K562 (cell line): ENCODE measurements around the gene SDC1. TPM values are rescaled to one million over a fixed set of nuclear protein-coding genes. Genes with fewer than 3 reads are reported as not detected.

Experiments
- ESRRA ChIP-seq: fragments of 450-650 bp; IDR thresholded peaks from 2 replicates; pipeline ENCODE4 v1.6.1; 2014; ENCODE audit warnings: low read depth, mild to moderate bottlenecking, moderate library complexity, borderline replicate concordance
- FOSL1 ChIP-seq: fragments of 200-800 bp; sonication (Bioruptor generic); conservative IDR thresholded peaks from 2 replicates; pipeline ENCODE4 v1.6.1; 2016; ENCODE audit warnings: missing genetic modification characterization, missing compliant biosample characterization
- GATAD2B ChIP-seq: fragments of 450-650 bp; IDR thresholded peaks from 2 replicates; pipeline ENCODE4 v1.6.1; 2017; ENCODE audit warnings: mild to moderate bottlenecking, borderline replicate concordance
- JUN ChIP-seq, 2 experiments: sonication (generic) in 1 of 2; formaldehyde crosslinking in 1 of 2; IDR thresholded peaks; 2 replicates each; pipeline versions ENCODE4 v1.6.1 to v1.8.0; 2012 to 2022; ENCODE audit warnings: borderline replicate concordance in 2 of 2, mild to moderate bottlenecking in 2 of 2, improper control_type of control experiment in 1 of 2, low read depth in 1 of 2, low read length in 1 of 2, missing genetic modification reagents in 1 of 2
- MAFG ChIP-seq: fragments of 450-650 bp; conservative IDR thresholded peaks from 2 replicates; pipeline ENCODE4 v1.6.1; 2016; ENCODE audit warnings: missing genetic modification characterization, missing compliant biosample characterization
- SMARCC2 ChIP-seq: fragments of 450-650 bp; IDR thresholded peaks from 2 replicates; pipeline ENCODE4 v1.6.1; 2017; ENCODE audit warnings: antibody characterized with exemption, moderate library complexity, mild to moderate bottlenecking, low read depth
- SMARCE1 ChIP-seq: fragments of 450-650 bp; IDR thresholded peaks from 2 replicates; pipeline ENCODE4 v1.7.1; 2016; ENCODE audit warnings: mild to moderate bottlenecking
- SMC3 ChIP-seq: conservative IDR thresholded peaks from 2 replicates; pipeline ENCODE4 v1.6.1; 2011; ENCODE audit warnings: low read depth, low read length, improper control_type of control experiment; ENCODE audit not compliant: insufficient read depth
- SRSF3 ChIP-seq: fragments of 200-400 bp; formaldehyde crosslinking; IDR thresholded peaks from 2 replicates; pipeline ENCODE4 v1.6.1; 2016; ENCODE audit warnings: mild to moderate bottlenecking, low read length, moderate library complexity; ENCODE audit not compliant: insufficient read depth
- polyA plus RNA-seq, 8 experiments: library from polyadenylated mRNA; depleted of rRNA in 4 of 8; stranded (reverse) in 5 of 8; unstranded in 3 of 8; fragments of >200 nt; fragmentation: Nextera tagmentation in 2 of 8; fragmentation: Illumina TruSeq in 1 of 8; extraction: Ambion mirVana in 2 of 8; extraction: Trizol in 1 of 8; gene quantifications; 2 replicates each; pipeline versions ENCODE4 v1.2.1 to v1.2.3, GENCODE V29; 2011 to 2014; ENCODE audit warnings: inconsistent platforms in 1 of 8, missing spikeins in 1 of 8
- total RNA-seq, 7 experiments: library from RNA; depleted of rRNA in 6 of 7; stranded (reverse); fragments of >200 nt in 6 of 7; fragmentation: Illumina TruSeq in 2 of 7; extraction: Trizol in 2 of 7; gene quantifications; 2 replicates each; pipeline versions ENCODE4 v1.2.1 to v1.2.3, GENCODE V29; 2011 to 2021; ENCODE audit warnings: low replicate concordance in 1 of 7
- TF ChIP-seq, protein P1 (sequence below): fragments of 450-650 bp; IDR thresholded peaks from 2 replicates; pipeline ENCODE4 v1.6.1; 2016; ENCODE audit warnings: antibody characterized with exemption
- TF ChIP-seq, protein P2 (sequence below): IDR thresholded peaks from 2 replicates; pipeline ENCODE4 v1.6.1; 2011; ENCODE audit not compliant: insufficient read length; ENCODE audit errors: extremely low read depth
- TF ChIP-seq, protein P3 (sequence below), 3 experiments: IDR thresholded peaks in 2 of 3; conservative IDR thresholded peaks in 1 of 3; 2 replicates each; pipeline ENCODE4 v1.5.1; 2011 to 2012; ENCODE audit warnings: low read length in 3 of 3, mild to moderate bottlenecking in 3 of 3, control low read depth in 2 of 3, improper control_type of control experiment in 1 of 3, inconsistent platforms in 1 of 3, low read depth in 1 of 3, mixed read lengths in 1 of 3, moderate library complexity in 1 of 3; ENCODE audit not compliant: insufficient read depth in 2 of 3
- TF ChIP-seq, protein P4 (sequence below): fragments of 450-650 bp; formaldehyde crosslinking; IDR thresholded peaks from 2 replicates; pipeline ENCODE4 v1.4.0; 2020; ENCODE audit warnings: mild to moderate bottlenecking, moderate library complexity

SDC1 gene
- total and polyA plus RNA-seq, 9 of the 15 experiments (the other 6 are each of a cell fraction or from before 2014, with no cell fraction given): 0.06 to 2.7 (median 0.49) TPM

DNA sequence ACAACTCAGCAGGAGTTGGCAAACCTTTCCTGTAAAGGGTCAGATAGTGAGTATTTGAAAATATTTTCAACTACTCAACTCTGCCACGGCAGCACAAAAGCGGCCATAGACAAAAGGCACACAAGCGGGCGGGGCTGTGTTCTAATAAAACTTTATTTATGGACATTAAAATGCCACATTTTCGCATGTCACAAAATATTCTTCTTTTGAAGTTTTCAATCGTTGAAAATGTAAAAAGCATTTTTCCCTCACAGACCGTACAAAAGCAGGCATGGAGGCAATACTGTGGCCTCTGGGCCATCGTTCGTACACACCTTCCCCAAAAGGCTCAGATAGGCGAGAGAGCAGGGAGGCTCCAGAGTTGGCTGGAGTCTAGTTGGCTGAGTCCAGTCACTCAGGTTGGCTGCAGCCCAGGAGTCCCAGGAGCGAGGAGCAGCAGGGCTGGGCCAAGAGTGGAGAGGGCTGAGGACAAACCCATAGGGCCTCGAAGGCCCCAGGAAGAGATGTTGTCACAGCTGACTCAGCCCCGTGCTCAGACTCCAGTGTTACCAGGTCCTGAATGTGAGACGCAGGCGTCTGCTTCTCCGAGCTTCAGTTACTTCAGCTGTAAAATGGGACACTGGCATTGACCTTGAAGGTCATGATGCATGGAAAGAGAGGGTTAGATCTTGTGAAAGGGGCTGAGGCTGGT, 42.5 kb downstream of the SDC1 start (continued):
- TF ChIP-seq, protein P1, sequence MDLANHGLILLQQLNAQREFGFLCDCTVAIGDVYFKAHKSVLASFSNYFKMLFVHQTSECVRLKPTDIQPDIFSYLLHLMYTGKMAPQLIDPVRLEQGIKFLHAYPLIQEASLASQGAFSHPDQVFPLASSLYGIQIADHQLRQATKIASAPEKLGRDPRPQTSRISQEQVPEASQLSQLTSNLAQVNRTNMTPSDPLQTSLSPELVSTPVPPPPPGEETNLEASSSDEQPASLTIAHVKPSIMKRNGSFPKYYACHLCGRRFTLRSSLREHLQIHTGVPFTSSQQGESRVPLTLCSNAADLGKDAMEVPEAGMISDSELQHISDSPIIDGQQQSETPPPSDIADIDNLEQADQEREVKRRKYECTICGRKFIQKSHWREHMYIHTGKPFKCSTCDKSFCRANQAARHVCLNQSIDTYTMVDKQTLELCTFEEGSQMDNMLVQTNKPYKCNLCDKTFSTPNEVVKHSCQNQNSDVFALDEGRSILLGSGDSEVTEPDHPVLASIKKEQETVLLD: no peak
- no peak for TF ChIP-seq GATAD2B
- TF ChIP-seq FOSL1 (tag): peak; percentile 93
- TF ChIP-seq, protein P2, sequence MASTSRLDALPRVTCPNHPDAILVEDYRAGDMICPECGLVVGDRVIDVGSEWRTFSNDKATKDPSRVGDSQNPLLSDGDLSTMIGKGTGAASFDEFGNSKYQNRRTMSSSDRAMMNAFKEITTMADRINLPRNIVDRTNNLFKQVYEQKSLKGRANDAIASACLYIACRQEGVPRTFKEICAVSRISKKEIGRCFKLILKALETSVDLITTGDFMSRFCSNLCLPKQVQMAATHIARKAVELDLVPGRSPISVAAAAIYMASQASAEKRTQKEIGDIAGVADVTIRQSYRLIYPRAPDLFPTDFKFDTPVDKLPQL: no peak
- TF ChIP-seq, protein P3, sequence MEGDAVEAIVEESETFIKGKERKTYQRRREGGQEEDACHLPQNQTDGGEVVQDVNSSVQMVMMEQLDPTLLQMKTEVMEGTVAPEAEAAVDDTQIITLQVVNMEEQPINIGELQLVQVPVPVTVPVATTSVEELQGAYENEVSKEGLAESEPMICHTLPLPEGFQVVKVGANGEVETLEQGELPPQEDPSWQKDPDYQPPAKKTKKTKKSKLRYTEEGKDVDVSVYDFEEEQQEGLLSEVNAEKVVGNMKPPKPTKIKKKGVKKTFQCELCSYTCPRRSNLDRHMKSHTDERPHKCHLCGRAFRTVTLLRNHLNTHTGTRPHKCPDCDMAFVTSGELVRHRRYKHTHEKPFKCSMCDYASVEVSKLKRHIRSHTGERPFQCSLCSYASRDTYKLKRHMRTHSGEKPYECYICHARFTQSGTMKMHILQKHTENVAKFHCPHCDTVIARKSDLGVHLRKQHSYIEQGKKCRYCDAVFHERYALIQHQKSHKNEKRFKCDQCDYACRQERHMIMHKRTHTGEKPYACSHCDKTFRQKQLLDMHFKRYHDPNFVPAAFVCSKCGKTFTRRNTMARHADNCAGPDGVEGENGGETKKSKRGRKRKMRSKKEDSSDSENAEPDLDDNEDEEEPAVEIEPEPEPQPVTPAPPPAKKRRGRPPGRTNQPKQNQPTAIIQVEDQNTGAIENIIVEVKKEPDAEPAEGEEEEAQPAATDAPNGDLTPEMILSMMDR (IDR thresholded peaks at IDR 0.05 in 2 of 3, conservative IDR thresholded peaks at IDR 0.05 in 1 of 3; ENCODE audit: insufficient read depth in 2 of 3, low read depth in 1 of 3, low read length in 3 of 3): no peak
- peak; percentile 69 for TF ChIP-seq MAFG (tag)
- TF ChIP-seq SRSF3: no peak
- 0 out of 2 replicates have a peak, but pooled peaks have one; percentile 21 for TF ChIP-seq SMARCE1
- TF ChIP-seq ESRRA: peak; percentile 94
- TF ChIP-seq SMARCC2: 0 out of 2 replicates have a peak, but pooled peaks have one; percentile 29
- TF ChIP-seq, protein P4, sequence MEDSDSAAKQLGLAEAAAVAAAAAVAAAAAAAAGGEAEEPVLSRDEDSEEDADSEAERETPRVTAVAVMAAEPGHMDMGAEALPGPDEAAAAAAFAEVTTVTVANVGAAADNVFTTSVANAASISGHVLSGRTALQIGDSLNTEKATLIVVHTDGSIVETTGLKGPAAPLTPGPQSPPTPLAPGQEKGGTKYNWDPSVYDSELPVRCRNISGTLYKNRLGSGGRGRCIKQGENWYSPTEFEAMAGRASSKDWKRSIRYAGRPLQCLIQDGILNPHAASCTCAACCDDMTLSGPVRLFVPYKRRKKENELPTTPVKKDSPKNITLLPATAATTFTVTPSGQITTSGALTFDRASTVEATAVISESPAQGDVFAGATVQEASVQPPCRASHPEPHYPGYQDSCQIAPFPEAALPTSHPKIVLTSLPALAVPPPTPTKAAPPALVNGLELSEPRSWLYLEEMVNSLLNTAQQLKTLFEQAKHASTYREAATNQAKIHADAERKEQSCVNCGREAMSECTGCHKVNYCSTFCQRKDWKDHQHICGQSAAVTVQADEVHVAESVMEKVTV (CRISPR knock-in tag): no peak
- no peak for TF ChIP-seq SMC3
- TF ChIP-seq JUN (IDR thresholded peaks at IDR 0.05; ENCODE audit: borderline replicate concordance, low read depth, low read length): 0 out of 2 replicates have a peak, but pooled peaks have one; percentile 48
- TF ChIP-seq JUN (CRISPR knock-in tag; IDR thresholded peaks at IDR 0.05; ENCODE audit: borderline replicate concordance): no peak
